Right atrium auricular region (tissue), 2 donors: ENCODE results near the gene BAG5. TPM values are rescaled to one million over a fixed set of nuclear protein-coding genes. Genes with fewer than 3 reads are reported as not detected.
A peak's percentile ranks its signal among the peaks of the same experiment; 100 is the strongest.

Source experiments
- DNase-seq: peaks from one replicate; pipeline ENCODE4 v3.0.0-alpha.2; 2019; ENCODE audit warnings: low spot score
- H3K27ac ChIP-seq, 2 donors: fragments of 200-600 bp; sonication (generic); 1 replicate in 1 of 2; 2 replicates in 1 of 2; pipeline ENCODE4 v1.5.1; 2016 to 2019
- H3K27me3 ChIP-seq, 2 donors: fragments of 200-600 bp; sonication (generic); one replicate each; pipeline versions ENCODE4 v1.5.1 to v1.6.0; 2017 to 2019
- H3K36me3 ChIP-seq: fragments of 200-600 bp; sonication (generic); one replicate; pipeline ENCODE4 v1.5.1; 2016
- H3K4me1 ChIP-seq, 2 donors: fragments of 200-600 bp; sonication (generic); one replicate each; pipeline versions ENCODE4 v1.5.1 to v1.6.0; 2017 to 2019
- H3K4me3 ChIP-seq, 2 donors: fragments of 200-600 bp; sonication (generic); 1 replicate in 1 of 2; 2 replicates in 1 of 2; pipeline ENCODE4 v1.5.1; 2017 to 2019; ENCODE audit warnings: mild to moderate bottlenecking in 1 of 2, moderate library complexity in 1 of 2
- H3K9me3 ChIP-seq, 2 donors: fragments of 200-600 bp; sonication (generic); one replicate each; pipeline ENCODE4 v1.5.1; 2019
- total RNA-seq, 2 donors: library from RNA; depleted of rRNA; stranded (reverse); fragments of >200 nt; gene quantifications; one replicate each; pipeline ENCODE4 v1.1.0, GENCODE V29; 2016
- TF ChIP-seq, protein P1 (sequence below), 2 donors: fragments of 200-600 bp; sonication (generic); IDR thresholded peaks; one replicate each; pipeline ENCODE4 v1.5.1; 2019; ENCODE audit warnings: antibody characterized with exemption in 2 of 2

The BAG5 gene
- total RNA-seq, 2 donors from 2014 or later = 16.1 to 17.7 TPM

DNA sequence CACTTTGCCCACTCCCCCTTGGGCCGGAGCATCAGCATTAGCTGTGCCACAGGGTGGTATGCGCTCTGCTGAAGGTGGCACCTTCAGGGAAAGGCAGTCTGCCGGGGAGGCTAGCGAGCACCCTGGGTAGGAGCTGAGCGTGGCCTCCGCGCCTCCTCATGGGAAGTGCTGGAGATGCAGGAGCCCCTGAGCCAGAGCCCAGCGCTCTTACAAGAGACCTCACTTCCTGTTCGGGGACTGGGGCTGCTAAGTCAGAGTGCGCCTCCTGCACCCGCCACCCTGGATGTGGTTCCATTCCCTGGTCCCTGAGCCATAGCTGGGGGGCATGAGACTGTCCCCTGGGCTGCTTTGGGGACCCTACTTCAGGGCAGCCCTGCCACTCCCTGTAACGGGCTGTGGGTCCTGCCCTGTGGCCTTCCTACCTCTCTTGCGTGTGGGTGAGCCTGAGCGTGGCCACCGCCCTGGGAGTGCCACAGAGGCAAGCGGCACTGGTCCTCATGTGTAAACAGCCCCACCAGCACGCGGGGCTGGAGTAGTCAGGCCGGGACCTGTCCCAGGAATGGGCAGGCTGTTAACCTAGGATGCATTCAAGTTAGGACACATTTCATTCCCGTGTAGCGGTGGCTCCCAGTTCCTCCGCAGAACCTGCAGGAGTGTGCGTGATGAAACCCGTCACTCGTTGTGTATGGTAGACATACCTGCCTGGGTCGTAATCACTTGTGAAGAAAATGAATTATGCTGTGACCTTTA lies 19.7 kb upstream of the BAG5 start:
- DNase-seq = no peak
- H3K4me3 ChIP-seq = no peak overlapping the region
- no peaks in the 10 kb centered on the region for H3K27me3 ChIP-seq
- TF ChIP-seq, protein P1, sequence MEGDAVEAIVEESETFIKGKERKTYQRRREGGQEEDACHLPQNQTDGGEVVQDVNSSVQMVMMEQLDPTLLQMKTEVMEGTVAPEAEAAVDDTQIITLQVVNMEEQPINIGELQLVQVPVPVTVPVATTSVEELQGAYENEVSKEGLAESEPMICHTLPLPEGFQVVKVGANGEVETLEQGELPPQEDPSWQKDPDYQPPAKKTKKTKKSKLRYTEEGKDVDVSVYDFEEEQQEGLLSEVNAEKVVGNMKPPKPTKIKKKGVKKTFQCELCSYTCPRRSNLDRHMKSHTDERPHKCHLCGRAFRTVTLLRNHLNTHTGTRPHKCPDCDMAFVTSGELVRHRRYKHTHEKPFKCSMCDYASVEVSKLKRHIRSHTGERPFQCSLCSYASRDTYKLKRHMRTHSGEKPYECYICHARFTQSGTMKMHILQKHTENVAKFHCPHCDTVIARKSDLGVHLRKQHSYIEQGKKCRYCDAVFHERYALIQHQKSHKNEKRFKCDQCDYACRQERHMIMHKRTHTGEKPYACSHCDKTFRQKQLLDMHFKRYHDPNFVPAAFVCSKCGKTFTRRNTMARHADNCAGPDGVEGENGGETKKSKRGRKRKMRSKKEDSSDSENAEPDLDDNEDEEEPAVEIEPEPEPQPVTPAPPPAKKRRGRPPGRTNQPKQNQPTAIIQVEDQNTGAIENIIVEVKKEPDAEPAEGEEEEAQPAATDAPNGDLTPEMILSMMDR (IDR thresholded peaks at IDR 0.05) = no peak
- no peak overlapping the region for H3K27ac ChIP-seq
- no peaks in the 10 kb centered on the region for H3K9me3 ChIP-seq
- H3K36me3 ChIP-seq = peaks cover 23% of the 10 kb centered on the region
- H3K4me1 ChIP-seq = peaks cover 0 to 4% of the 10 kb centered on the region in 2 donors

DNA sequence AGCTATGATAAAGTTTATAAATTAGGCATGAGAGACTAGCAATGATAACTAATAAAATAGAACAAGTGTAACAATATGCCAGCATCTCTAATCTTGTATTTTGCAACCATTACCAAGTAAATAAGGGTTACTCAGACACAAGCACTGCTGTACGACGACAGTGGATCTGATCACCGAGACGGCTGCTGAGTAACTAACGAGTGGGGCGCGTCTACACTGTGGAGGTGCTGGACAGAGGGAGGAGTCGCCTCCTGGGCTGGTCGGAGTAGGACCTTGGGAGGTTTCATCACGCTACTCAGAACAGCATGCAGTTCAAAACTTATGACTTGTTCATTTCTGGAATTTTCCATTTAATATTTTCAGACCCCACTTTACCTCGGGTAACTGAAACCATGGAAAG lies 18.7 kb upstream of the BAG5 start:
- TF ChIP-seq, protein P1 (IDR thresholded peaks at IDR 0.05) = no peak
- Histone ChIP-seq H3K27ac (no peak overlapping the region), H3K9me3 (no peaks in the 10 kb centered on the region), H3K36me3 (peaks cover 23% of the 10 kb centered on the region), H3K4me1 (peaks cover 0 to 13% of the 10 kb centered on the region in 2 donors), H3K4me3 (no peak overlapping the region), H3K27me3 (no peaks in the 10 kb centered on the region)
- no peak for DNase-seq

- DNase-seq = no peak
- H3K4me3 ChIP-seq = no peak overlapping the region
- H3K36me3 ChIP-seq = peaks cover 36% of the 10 kb centered on the region
- H3K9me3 ChIP-seq = no peaks in the 10 kb centered on the region
- TF ChIP-seq, protein P1 (IDR thresholded peaks at IDR 0.05) = no peak
- H3K27ac ChIP-seq = no peak overlapping the region
- peaks cover 0 to 32% of the 10 kb centered on the region in 2 donors for H3K4me1 ChIP-seq
- no peaks in the 10 kb centered on the region for H3K27me3 ChIP-seq
These were observed 16.1 kb upstream of the BAG5 start for GRCh38 chr14:103578401-103579075.

DNA sequence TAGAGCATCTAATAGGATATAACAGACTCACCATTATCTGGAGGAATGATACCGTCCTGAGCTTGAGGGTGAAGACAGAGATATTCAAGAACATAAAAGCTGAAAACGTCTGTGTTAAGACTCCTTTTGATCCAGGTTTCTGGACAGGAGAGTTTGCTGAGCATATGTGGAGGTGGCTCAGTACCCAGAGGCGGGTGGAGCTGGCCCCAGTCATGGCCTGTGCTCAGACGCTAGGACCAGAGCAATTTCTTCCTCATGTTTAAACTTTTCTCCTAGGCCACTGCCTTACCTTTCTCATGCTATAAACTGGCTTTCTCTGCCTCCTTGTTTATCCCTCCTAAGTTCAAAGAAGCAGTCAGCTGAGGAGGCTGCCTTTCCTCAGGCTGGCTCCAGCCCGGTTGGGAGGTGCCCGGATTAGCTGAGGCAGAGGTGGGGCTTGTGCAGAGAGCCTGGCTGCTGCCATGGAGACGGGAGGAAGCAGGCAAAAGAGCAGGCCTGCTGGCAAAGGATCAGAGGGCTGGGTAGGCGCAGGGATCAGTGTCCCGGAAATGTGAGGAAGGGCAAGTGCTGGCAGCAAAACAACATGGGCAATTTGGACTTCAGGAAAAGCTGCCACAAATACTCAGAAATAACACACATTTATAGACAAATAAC lies 14.0 kb upstream of the BAG5 start:
- DNase-seq = peak; percentile 94
- Histone ChIP-seq H3K27me3 (no peaks in the 10 kb centered on the region), H3K9me3 (no peaks in the 10 kb centered on the region), H3K36me3 (peaks cover 49% of the 10 kb centered on the region), H3K4me3 (no peak overlapping the region), H3K27ac (peak overlapping the region; percentile 63 to 76), H3K4me1 (peaks cover 0 to 32% of the 10 kb centered on the region in 2 donors)
- TF ChIP-seq, protein P1 (IDR thresholded peaks at IDR 0.05) = no peak

- peaks cover 47% of the 10 kb centered on the region for H3K36me3 ChIP-seq
- H3K9me3 ChIP-seq = no peaks in the 10 kb centered on the region
- H3K4me1 ChIP-seq = peaks cover 0 to 32% of the 10 kb centered on the region in 2 donors
These were observed 12.3 kb upstream of the BAG5 start for GRCh38 chr14:103574707-103575285.

More at GRCh38 chr14:103574707-103575285, 12.3 kb upstream of the BAG5 start:
- Histone ChIP-seq H3K27ac (no peak overlapping the region), H3K27me3 (no peaks in the 10 kb centered on the region), H3K4me3 (no peak overlapping the region)
- DNase-seq = no peak
- TF ChIP-seq, protein P1 (IDR thresholded peaks at IDR 0.05) = no peak
